K562 (cell line): ENCODE results near the gene ARHGEF6. TPM values are rescaled to one million over a fixed set of nuclear protein-coding genes. Genes with fewer than 3 reads are reported as not detected.

Experiments
- ATAC-seq: fragments of 200-7000 bp; cut with Tn5 transposase; 3 replicates; pipeline ENCODE4 v1.9.1; 2020; ENCODE audit warnings: moderate library complexity
- BruUV-seq: library from RNA; stranded (reverse); fragments of 400-500 nt; replicated peaks from 2 replicates; lab custom pipeline; 2021; lab: Mats Ljungman, UMichigan
- CTCF ChIA-PET: fragments of 300-600 bp; formaldehyde crosslinking; extraction: SDS; loops from one replicate; lab custom pipeline; 2021; ENCODE audit warnings: low intra/inter-chr PET ratio; lab: Yijun Ruan, JAX
- POLR2A ChIA-PET: fragments of 300-600, 350-650 bp; sonication (Branson Sonifier 250); formaldehyde crosslinking; extraction: SDS; loops from one replicate; lab custom pipeline; 2021; ENCODE audit warnings: antibody characterized with exemption, inconsistent platforms; lab: Yijun Ruan, JAX
- DNase-seq, 4 experiments: peaks; one replicate each; pipeline versions ENCODE4 v3.0.0 to v3.0.0-alpha.2; 2011 to 2018; ENCODE audit warnings: low spot score in 3 of 4, mixed read lengths in 3 of 4; ENCODE audit errors: extremely low read depth in 1 of 4
- FAIRE-seq: peaks from 2 replicates; lab custom pipeline; 2011; peaks lifted over from hg19 to GRCh38; lab: Jason Lieb, UNC
- H2AFZ ChIP-seq: 2 replicates; pipeline ENCODE4 v1.6.0; 2011; ENCODE audit warnings: low read depth, low read length, control low read depth, inconsistent platforms
- H3K27ac ChIP-seq: fragments of 200-600 bp; 3 replicates; pipeline ENCODE4 v1.8.0; 2011; ENCODE audit warnings: low read depth, mild to moderate bottlenecking, control low read depth, inconsistent platforms, low read length, moderate library complexity, mixed read lengths; ENCODE audit errors: extremely low read depth
- H3K27me3 ChIP-seq, 2 experiments: fragments of 300-600 bp in 1 of 2; 2 replicates in 1 of 2; 3 replicates in 1 of 2; pipeline versions ENCODE4 v1.6.0 to v1.8.0; 2011; ENCODE audit warnings: inconsistent platforms in 2 of 2, low read length in 2 of 2, mild to moderate bottlenecking in 1 of 2, mixed read lengths in 1 of 2, moderate library complexity in 1 of 2; ENCODE audit not compliant: control insufficient read depth in 2 of 2, insufficient read depth in 2 of 2
- H3K36me3 ChIP-seq: fragments of 300-600 bp; 3 replicates; pipeline ENCODE4 v1.8.0; 2011; ENCODE audit warnings: mild to moderate bottlenecking, low read length, inconsistent platforms; ENCODE audit not compliant: control insufficient read depth, insufficient read depth
- H3K4me1 ChIP-seq, 2 experiments: fragments of 200-600 bp in 1 of 2; replicated peaks in 1 of 2; 2 replicates in 1 of 2; 3 replicates in 1 of 2; pipeline versions ENCODE4 v1.5.1 to v1.8.0; 2011; ENCODE audit warnings: inconsistent platforms in 2 of 2, low read length in 2 of 2, mild to moderate bottlenecking in 1 of 2, mixed read lengths in 1 of 2, moderate library complexity in 1 of 2; ENCODE audit not compliant: control insufficient read depth in 2 of 2, insufficient read depth in 2 of 2
- H3K4me2 ChIP-seq: 2 replicates; pipeline ENCODE4 v1.6.1; 2011; ENCODE audit warnings: low read length, control low read depth, inconsistent platforms, mixed read lengths; ENCODE audit not compliant: insufficient read depth
- H3K4me3 ChIP-seq: fragments of 200-600 bp; sonication (generic), shearing (Covaris generic); 2 replicates; pipeline ENCODE4 v1.5.1; 2016; ENCODE audit warnings: control low read depth, inconsistent platforms
- H3K79me2 ChIP-seq: fragments of 200-600 bp; 3 replicates; pipeline ENCODE4 v1.8.0; 2011; ENCODE audit warnings: low read length, inconsistent platforms; ENCODE audit not compliant: control insufficient read depth, insufficient read depth
- H3K9ac ChIP-seq, 2 experiments: 2 replicates each; pipeline versions ENCODE4 v1.6.0 to v1.6.1; 2011; ENCODE audit warnings: low read depth in 2 of 2, low read length in 2 of 2, control low read depth in 1 of 2, inconsistent platforms in 1 of 2, mild to moderate bottlenecking in 1 of 2, mixed read lengths in 1 of 2; ENCODE audit not compliant: insufficient read depth in 1 of 2
- H3K9me1 ChIP-seq: one replicate; pipeline ENCODE4 v1.6.0; 2011; ENCODE audit warnings: inconsistent platforms, mild to moderate bottlenecking, low read length, moderate library complexity; ENCODE audit not compliant: control insufficient read depth, insufficient read depth
- H3K9me3 ChIP-seq: replicated peaks from 2 replicates; pipeline ENCODE4 v1.5.1; 2011; ENCODE audit warnings: low read depth, low read length, inconsistent platforms; ENCODE audit not compliant: control insufficient read depth, insufficient read depth
- H4K20me1 ChIP-seq: replicated peaks from 2 replicates; pipeline ENCODE4 v1.6.1; 2011; ENCODE audit warnings: low read length, inconsistent platforms, mixed read lengths; ENCODE audit not compliant: control insufficient read depth, insufficient read depth
- CBX3 ChIP-seq, 2 experiments: IDR thresholded peaks; 1 replicate in 1 of 2; 2 replicates in 1 of 2; pipeline ENCODE4 v1.6.1; 2012; ENCODE audit warnings: inconsistent platforms in 2 of 2, low read length in 2 of 2, borderline replicate concordance in 1 of 2, control low read depth in 1 of 2
- ESRRB ChIP-seq: fragments of 250-450 bp; sonication (Bioruptor Pico); IDR thresholded peaks from 2 replicates; pipeline ENCODE4 v1.5.0; 2020; ENCODE audit warnings: mild to moderate bottlenecking, moderate library complexity, borderline replicate concordance
- NRF1 ChIP-seq, 2 experiments: fragments of 450-650 bp; IDR thresholded peaks in 1 of 2; conservative IDR thresholded peaks in 1 of 2; 2 replicates each; pipeline ENCODE4 v1.6.1; 2014; ENCODE audit warnings: mild to moderate bottlenecking in 2 of 2
- RBBP5 ChIP-seq: fragments of 200-600 bp; sonication (generic); IDR thresholded peaks from 2 replicates; pipeline ENCODE4 v1.6.1; 2012; ENCODE audit warnings: borderline replicate concordance, mild to moderate bottlenecking, low read length, control low read depth, inconsistent platforms; ENCODE audit not compliant: insufficient read depth, poor library complexity, severe bottlenecking
- ZNF143 ChIP-seq: sonication (generic); formaldehyde crosslinking; IDR thresholded peaks from 2 replicates; pipeline ENCODE4 v1.9.0; 2022; ENCODE audit warnings: mild to moderate bottlenecking, missing genetic modification reagents
- ZNF197 ChIP-seq: fragments of 200-800 bp; sonication (Bioruptor generic); IDR thresholded peaks from 2 replicates; pipeline ENCODE4 v1.6.1; 2016; ENCODE audit warnings: low read depth, missing genetic modification characterization, missing compliant biosample characterization
- ZNF224 ChIP-seq: sonication (generic); formaldehyde crosslinking; IDR thresholded peaks from 2 replicates; pipeline ENCODE4 v1.8.0; 2022; ENCODE audit warnings: mild to moderate bottlenecking, missing genetic modification reagents
- WGBS: fragments of 100-300 bp; shearing (Covaris generic); methylation state at CpG from one replicate; pipeline ENCODE4 v1.1.6; 2016; ENCODE audit warnings: low coverage, mixed read lengths; ENCODE audit not compliant: insufficient coverage; ENCODE audit errors: missing lambda C conversion rate; 5-methylcytosine and 5-hydroxymethylcytosine counted together
- in situ Hi-C: fragments of 300-500 bp; cut with MboI; formaldehyde crosslinking; loops from 4 replicates; pipeline ENCODE4 v1.15.0; 2018; ENCODE audit warnings: inconsistent platforms, mixed read lengths
- intact Hi-C: fragments of 100-400 bp; cut with micrococcal nuclease; formaldehyde crosslinking; loops from 2 replicates; pipeline ENCODE4 v1.14.2; 2022
- polyA plus RNA-seq, 8 experiments: library from polyadenylated mRNA; depleted of rRNA in 4 of 8; stranded (reverse) in 5 of 8; unstranded in 3 of 8; fragments of >200 nt; fragmentation: Nextera tagmentation in 2 of 8; fragmentation: Illumina TruSeq in 1 of 8; extraction: Ambion mirVana in 2 of 8; extraction: Trizol in 1 of 8; gene quantifications; 2 replicates each; pipeline versions ENCODE4 v1.2.1 to v1.2.3, GENCODE V29; 2011 to 2014; ENCODE audit warnings: inconsistent platforms in 1 of 8, missing spikeins in 1 of 8
- total RNA-seq, 7 experiments: library from RNA; depleted of rRNA in 6 of 7; stranded (reverse); fragments of >200 nt in 6 of 7; fragmentation: Illumina TruSeq in 2 of 7; extraction: Trizol in 2 of 7; gene quantifications; 2 replicates each; pipeline versions ENCODE4 v1.2.1 to v1.2.3, GENCODE V29; 2011 to 2021; ENCODE audit warnings: low replicate concordance in 1 of 7
- TF ChIP-seq, protein P1 (sequence below), 2 experiments: fragments of 450-650 bp; conservative IDR thresholded peaks; 2 replicates each; pipeline ENCODE4 v1.6.1; 2017; ENCODE audit warnings: mild to moderate bottlenecking in 2 of 2, moderate library complexity in 2 of 2
- TF ChIP-seq, protein P2 (sequence below): fragments of 450-650 bp; IDR thresholded peaks from 2 replicates; pipeline ENCODE4 v1.6.1; 2014; ENCODE audit warnings: low read depth, mild to moderate bottlenecking, moderate library complexity, borderline replicate concordance

Gene ARHGEF6
- total and polyA plus RNA-seq, 9 of the 15 experiments (the other 6 are each of a cell fraction or from before 2014, with no cell fraction given) = 2.9 to 22.1 (median 13.3) TPM

DNA sequence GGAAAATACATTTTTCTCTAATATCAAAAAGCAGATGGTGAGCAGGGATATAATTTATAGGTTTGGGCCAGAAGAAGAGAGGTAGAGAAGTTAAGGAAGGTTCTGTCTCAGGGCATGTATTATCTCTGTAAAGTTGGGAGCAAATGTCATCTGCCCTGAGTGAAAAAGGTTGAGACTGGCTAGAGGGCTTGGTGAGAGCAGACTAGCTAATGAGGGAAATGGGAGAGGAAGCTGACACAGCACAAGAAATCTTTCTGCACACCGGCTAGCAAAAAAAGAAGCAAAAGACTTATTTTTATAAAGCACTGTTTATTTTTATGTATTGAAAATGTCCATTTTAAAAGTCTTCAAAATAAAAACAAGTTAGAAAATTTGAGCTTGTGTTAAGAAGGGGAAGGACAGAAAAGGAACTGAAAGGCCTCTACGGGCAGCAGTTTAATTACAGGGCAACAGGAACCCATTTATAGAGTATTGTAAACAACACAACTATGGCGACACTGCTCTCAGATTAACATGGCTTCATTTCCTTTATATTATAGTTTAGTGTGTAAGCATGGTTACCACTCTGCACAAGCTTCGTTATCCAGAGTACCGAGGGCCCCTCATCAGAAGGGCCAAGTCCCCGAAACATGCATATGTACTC, 115.4 kb downstream of the ARHGEF6 start:
- DNase-seq (no peak), FAIRE-seq (no peak), ATAC-seq (no peak)
- H3K4me1 ChIP-seq = no peaks in the 10 kb centered on the region
- H3K36me3 ChIP-seq = no peaks in the 10 kb centered on the region
- no peak overlapping the region for H3K4me3 ChIP-seq
- POLR2A ChIA-PET = no interaction called here
- WGBS = 2% methylated on average over 6 of the region's 6 CpGs
- TSS peak; percentile 51 for BruUV-seq
- in situ Hi-C loops (no loop called here), intact Hi-C loops (no loop called here)
- H2AFZ ChIP-seq = no peak overlapping the region
- H3K27me3 ChIP-seq = no peaks in the 10 kb centered on the region
- TF ChIP-seq ZNF197 (CRISPR knock-in tag) (no peak), RBBP5 (no peak)
- H3K27ac ChIP-seq = no peak overlapping the region
- no peaks in the 10 kb centered on the region for H4K20me1 ChIP-seq
- no peak overlapping the region for H3K4me2 ChIP-seq
- H3K9me3 ChIP-seq = no peaks in the 10 kb centered on the region
- no peaks in the 10 kb centered on the region for H3K9me1 ChIP-seq
- no peaks in the 10 kb centered on the region for H3K79me2 ChIP-seq
- CTCF ChIA-PET = no interaction called here
- H3K9ac ChIP-seq = no peak overlapping the region

DNA sequence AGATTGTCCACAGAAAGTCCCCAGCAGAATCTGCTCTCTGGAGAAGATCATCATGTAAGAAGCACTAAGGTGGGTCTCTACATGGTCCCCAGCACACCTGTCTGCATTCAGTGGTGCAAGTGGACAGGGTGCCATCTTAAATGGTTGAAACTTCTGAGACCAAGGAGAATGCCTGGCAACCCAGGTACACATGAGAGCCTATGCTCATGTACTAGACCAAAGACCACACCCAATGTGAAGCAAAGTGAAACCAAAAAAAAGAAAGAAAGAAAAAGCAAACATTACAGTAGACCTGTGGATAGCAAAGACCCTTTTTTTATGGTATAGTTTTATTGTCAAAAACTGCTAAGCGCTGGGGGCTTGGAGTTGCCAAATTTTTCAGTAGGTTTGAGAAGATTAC, 117.8 kb downstream of the ARHGEF6 start:
- no peaks in the 10 kb centered on the region for H3K36me3 ChIP-seq
- FAIRE-seq (no peak), DNase-seq (no peak), ATAC-seq (no peak)
- H3K9ac ChIP-seq = no peak overlapping the region
- 0% methylated on average over 1 of the region's 1 CpG for whole genome bisulfite sequencing
- ChIA-PET CTCF (no interaction called here), POLR2A (no interaction called here)
- no peak overlapping the region for H3K27ac ChIP-seq
- H3K4me2 ChIP-seq = no peak overlapping the region
- intact Hi-C loops = no loop called here
- H3K4me1 ChIP-seq = no peaks in the 10 kb centered on the region
- H3K27me3 ChIP-seq = peaks cover 6 to 9% of the 10 kb centered on the region in 2 experiments; a peak in 3 of 5 replicates
- H4K20me1 ChIP-seq = no peaks in the 10 kb centered on the region
- no peaks in the 10 kb centered on the region for H3K9me3 ChIP-seq
- no peak overlapping the region for H2AFZ ChIP-seq
- no peaks in the 10 kb centered on the region for H3K9me1 ChIP-seq
- no peaks in the 10 kb centered on the region for H3K79me2 ChIP-seq
- no peak for TF ChIP-seq CBX3 (IDR thresholded peaks at IDR 0.05; ENCODE audit: borderline replicate concordance in 1 of 2, low read length in 2 of 2)
- TF ChIP-seq, protein P1, sequence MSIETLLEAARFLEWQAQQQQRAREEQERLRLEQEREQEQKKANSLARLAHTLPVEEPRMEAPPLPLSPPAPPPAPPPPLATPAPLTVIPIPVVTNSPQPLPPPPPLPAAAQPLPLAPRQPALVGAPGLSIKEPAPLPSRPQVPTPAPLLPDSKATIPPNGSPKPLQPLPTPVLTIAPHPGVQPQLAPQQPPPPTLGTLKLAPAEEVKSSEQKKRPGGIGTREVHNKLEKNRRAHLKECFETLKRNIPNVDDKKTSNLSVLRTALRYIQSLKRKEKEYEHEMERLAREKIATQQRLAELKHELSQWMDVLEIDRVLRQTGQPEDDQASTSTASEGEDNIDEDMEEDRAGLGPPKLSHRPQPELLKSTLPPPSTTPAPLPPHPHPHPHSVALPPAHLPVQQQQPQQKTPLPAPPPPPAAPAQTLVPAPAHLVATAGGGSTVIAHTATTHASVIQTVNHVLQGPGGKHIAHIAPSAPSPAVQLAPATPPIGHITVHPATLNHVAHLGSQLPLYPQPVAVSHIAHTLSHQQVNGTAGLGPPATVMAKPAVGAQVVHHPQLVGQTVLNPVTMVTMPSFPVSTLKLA (conservative IDR thresholded peaks at IDR 0.05) = no peak
- no peak for TF ChIP-seq ZNF224 (CRISPR knock-in tag)
- TF ChIP-seq, protein P2, sequence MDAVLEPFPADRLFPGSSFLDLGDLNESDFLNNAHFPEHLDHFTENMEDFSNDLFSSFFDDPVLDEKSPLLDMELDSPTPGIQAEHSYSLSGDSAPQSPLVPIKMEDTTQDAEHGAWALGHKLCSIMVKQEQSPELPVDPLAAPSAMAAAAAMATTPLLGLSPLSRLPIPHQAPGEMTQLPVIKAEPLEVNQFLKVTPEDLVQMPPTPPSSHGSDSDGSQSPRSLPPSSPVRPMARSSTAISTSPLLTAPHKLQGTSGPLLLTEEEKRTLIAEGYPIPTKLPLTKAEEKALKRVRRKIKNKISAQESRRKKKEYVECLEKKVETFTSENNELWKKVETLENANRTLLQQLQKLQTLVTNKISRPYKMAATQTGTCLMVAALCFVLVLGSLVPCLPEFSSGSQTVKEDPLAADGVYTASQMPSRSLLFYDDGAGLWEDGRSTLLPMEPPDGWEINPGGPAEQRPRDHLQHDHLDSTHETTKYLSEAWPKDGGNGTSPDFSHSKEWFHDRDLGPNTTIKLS = no peak
- no peak for TF ChIP-seq NRF1 (conservative IDR thresholded peaks at IDR 0.05 in 1 of 2, IDR thresholded peaks at IDR 0.05 in 1 of 2)
- TF ChIP-seq ZNF143 (CRISPR knock-in tag) = no peak
- TF ChIP-seq ESRRB (CRISPR knock-in tag) = no peak
- no TSS peak for BruUV-seq
- no peak overlapping the region for H3K4me3 ChIP-seq
- in situ Hi-C loops = no loop called here
